GM19240 (cell line): ENCODE results near the gene TIMP3.

Experiments
- DNase-seq: peaks from one replicate; pipeline ENCODE4 v3.0.0; 2011; ENCODE audit warnings: low spot score; ENCODE audit not compliant: insufficient read length

TIMP3 gene

DNA sequence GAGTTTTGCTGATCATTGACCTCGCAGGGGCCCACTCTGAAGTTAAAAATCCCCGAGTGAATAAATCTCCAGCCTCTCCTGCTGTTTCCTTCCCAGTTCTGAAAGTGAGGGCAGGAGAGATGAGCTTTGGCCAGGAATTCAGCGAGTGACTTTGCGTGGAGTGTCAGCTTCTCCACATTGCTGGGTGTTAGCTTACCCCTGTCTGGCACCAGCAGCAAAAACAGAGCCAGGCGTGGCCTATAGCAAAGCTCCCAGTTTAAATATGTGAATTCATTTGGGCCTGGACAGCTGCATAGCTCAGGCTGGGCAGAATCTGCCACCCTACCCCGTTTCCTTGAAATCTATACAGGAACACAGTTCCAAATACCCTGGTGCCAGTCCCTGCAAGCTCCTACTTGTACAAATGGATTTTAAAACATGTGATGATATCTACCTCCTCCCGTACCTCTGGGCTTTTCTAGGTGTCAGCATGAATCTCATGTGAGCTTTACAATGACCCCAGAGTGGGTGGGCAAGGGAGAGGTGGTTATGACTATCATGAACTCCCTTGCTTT lies 25.6 kb downstream of the TIMP3 start:
- DNase-seq = no peak

- no peak for DNase-seq
Measured at GRCh38 chr22:32828150-32828549, 26.6 kb downstream of the TIMP3 start.

- no peak for DNase-seq
Measured at GRCh38 chr22:32828561-32828960, 27.1 kb downstream of the TIMP3 start.

- DNase-seq = no peak
Measured at GRCh38 chr22:32829451-32829851, 27.9 kb downstream of the TIMP3 start.

- no peak for DNase-seq
Measured at GRCh38 chr22:32830473-32830872, 29.0 kb downstream of the TIMP3 start.

GRCh38 chr22:32830957-32831356 lies 29.5 kb downstream of the TIMP3 start:
- DNase-seq = no peak

DNA sequence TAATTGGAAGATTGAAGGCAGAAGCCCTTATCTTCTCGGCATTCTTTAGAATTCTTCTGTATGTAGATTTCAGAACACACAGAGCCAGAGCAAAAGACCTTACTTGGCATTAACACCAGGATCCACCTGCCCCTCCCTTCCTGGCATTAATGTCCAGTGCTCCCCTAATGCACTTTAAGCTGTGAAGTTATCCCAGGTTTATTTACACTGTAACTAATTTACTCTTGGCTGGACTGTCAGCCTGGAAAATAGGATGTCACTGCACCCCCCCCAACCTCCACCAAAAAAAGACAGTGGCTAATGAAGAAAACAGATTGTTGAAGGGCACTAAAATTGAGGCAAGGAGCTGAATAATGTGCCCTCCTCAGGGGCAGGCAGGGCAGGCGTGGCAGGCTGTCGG lies 30.1 kb downstream of the TIMP3 start:
- DNase-seq = no peak

- DNase-seq = no peak
Measured at GRCh38 chr22:32832174-32832573, 30.7 kb downstream of the TIMP3 start.

DNA sequence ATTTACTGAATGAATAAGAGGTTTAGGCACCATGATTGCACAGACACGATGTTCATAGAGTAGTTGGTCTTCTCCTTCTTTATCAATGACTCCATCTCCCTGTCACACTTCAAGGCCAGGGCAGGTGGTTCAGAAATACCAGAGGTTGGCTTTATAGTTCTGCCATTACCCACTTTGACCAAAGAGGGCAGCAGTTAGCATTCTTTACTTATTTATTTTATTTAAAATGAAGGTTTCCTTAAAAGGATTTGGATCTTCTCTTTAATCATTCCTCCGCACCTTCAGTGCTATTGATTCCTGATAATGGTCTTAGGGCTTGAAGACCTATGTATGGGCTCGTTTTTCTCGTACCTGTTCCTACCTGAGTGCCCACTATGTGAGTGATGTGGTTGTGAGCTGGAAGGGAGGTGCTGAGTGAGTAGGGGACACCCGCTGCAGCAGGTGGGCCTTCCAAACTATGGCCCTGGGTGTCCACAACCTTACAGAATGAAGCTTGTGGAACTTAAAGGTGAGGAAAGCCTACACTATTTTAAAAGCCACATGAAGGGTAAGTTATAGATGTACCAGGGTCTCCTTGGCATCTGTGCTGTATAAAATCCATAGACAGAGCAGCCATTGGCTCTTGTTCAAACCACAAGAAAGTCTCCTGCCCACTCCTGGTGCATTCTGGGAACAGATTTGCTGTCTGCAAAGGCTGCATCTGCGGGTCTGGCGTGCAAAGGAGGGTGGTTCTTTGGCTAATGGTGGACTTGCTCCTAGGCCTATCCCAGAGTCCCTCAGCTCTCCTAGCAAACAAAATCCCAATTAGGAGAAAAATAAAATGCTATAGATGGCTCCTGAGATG lies 35.0 kb downstream of the TIMP3 start:
- peak; percentile 21 for DNase-seq

GRCh38 chr22:32837142-32837541 lies 35.6 kb downstream of the TIMP3 start:
- DNase-seq = no peak

DNA sequence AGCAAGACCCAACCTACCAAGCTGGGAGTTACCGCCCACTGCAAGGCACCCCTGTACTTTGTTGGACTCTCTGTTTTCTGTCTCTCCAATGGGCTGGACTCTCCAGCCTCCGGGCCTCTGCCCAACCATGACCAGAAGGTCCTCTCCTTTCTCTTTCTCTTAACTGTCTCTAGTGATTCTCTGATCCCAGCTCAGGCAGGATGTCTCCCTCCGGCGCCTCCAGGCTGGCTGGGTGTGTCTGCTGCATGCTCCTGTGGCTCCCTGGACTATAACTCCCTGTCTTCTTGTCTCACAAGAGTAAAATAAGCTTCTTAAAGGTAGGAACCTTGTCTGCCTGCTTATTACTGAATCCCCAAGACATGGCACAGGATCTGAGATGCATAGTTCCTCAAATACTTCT lies 36.3 kb downstream of the TIMP3 start:
- no peak for DNase-seq

DNA sequence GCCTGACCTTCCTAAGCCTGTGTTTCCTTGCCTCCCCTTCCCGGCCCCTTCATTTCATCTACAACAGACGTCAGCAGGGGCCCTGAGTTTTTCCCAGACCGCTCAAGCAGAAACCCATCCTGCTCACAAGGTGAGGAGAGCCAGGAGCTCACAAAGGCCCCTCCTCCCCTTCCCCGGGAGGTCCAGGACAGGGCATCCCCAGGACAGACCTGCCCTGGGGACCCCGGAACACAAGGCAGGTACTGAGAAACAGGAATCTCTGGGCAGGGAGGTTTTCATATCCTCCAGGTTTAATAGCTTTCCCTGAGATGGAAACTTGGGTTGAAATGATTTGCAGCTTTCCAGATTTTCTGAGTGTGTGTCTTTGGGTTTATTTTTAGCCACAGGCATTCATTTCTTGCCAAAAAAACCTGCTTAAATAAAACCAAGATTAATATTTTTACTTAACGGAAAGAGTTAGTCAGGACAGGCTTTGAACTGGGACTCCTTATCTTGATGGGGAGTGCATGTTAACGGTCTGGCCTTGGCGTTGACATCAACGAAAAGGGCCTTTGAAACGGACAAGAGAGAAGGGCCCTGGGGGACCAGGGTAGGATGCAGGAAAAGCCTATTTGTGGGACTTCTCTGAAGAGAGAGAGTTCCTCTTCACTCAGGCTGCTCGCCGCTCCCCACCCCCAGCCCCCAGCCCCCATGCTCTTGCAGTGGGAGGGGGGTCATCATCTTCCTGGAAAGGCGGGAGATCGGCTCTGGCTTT lies 38.5 kb downstream of the TIMP3 start:
- DNase-seq = no peak

DNA sequence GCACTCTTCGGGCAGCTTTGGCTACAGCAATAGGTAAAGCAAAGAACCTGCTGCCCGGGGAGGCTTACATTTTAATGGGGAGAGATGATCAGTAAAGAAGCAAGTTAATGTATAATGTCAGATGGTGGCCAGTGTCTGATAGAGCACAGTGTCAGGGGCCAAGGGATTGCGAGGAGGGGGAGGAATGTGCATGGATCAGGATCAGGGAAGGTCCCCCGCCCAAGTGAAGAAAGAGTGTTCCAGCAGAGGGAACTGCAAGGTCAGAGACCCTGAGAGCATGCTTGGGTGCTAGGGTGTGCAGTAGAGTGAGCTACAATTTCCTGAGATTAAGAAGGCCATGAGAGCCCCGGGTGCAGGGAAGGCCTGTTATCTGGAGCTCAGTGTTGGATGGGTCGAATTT lies 39.7 kb downstream of the TIMP3 start:
- no peak for DNase-seq

GRCh38 chr22:32842486-32842885 lies 41.0 kb downstream of the TIMP3 start:
- DNase-seq = no peak

- DNase-seq = no peak
Measured at GRCh38 chr22:32843300-32843699, 41.8 kb downstream of the TIMP3 start.

- no peak for DNase-seq
Measured at GRCh38 chr22:32844251-32844650, 42.7 kb downstream of the TIMP3 start.

GRCh38 chr22:32846780-32847491 lies 45.4 kb downstream of the TIMP3 start:
- no peak for DNase-seq

- no peak for DNase-seq
Measured at GRCh38 chr22:32848226-32848625, 46.7 kb downstream of the TIMP3 start.

- no peak for DNase-seq
Measured at GRCh38 chr22:32849501-32849900, 48.0 kb downstream of the TIMP3 start.

DNA sequence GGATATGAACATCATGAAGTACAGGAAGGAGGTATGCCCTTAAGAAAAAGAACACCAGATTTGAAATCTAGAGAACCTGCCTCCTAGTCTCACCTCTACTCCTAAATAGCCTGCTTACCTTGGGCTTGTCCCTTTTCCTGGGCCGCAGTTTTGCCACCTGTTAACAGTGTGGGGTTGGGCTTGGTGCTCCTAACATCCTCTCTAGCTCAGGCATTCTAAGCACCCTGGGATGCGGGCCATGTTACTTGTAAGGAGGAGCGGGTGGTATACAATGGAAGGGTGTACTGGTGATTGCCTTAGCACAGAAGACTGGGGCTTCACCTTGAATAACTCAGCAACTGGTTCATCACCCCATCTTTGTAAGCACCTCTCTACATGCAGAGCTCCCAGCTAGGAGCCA lies 48.7 kb downstream of the TIMP3 start:
- DNase-seq = no peak

GRCh38 chr22:32850591-32851517 lies 49.3 kb downstream of the TIMP3 start:
- no peak for DNase-seq
